Calu3 (cell line): ENCODE measurements around the gene GABPA. TPM values are rescaled to one million over a fixed set of nuclear protein-coding genes. Genes with fewer than 3 reads are reported as not detected.
A peak's percentile ranks its signal among the peaks of the same experiment; 100 is the strongest.

Experiments used
- BruUV-seq: library from RNA; stranded (reverse); fragments of 400-500 nt; replicated peaks from 2 replicates; lab custom pipeline; 2021; lab: Mats Ljungman, UMichigan
- CTCF ChIA-PET: fragments of 300-600 bp; sonication (Branson Sonifier 250); formaldehyde crosslinking; loops from one replicate; lab custom pipeline; 2022; ENCODE audit warnings: antibody characterized with exemption; lab: Charles Lee
- DNase-seq: peaks from one replicate; pipeline ENCODE4 v3.0.0; 2022
- H3K27ac Mint-ChIP-seq: one replicate; pipeline ENCODE4 v1.8.0; 2022; ENCODE audit warnings: mixed read lengths; ENCODE audit not compliant: unreplicated experiment
- H3K27me3 Mint-ChIP-seq: one replicate; pipeline ENCODE4 v1.8.0; 2022; ENCODE audit warnings: mixed read lengths; ENCODE audit not compliant: unreplicated experiment
- H3K36me3 Mint-ChIP-seq: one replicate; pipeline ENCODE4 v1.8.0; 2022; ENCODE audit warnings: mild to moderate bottlenecking, moderate library complexity, mixed read lengths; ENCODE audit not compliant: insufficient read depth, unreplicated experiment
- H3K4me1 Mint-ChIP-seq: one replicate; pipeline ENCODE4 v1.8.0; 2022; ENCODE audit warnings: mild to moderate bottlenecking, low read depth, mixed read lengths; ENCODE audit not compliant: unreplicated experiment
- H3K4me3 Mint-ChIP-seq: one replicate; pipeline ENCODE4 v1.8.0; 2022; ENCODE audit warnings: mild to moderate bottlenecking, low read depth, moderate library complexity, mixed read lengths; ENCODE audit not compliant: unreplicated experiment
- H3K9me3 Mint-ChIP-seq: one replicate; pipeline ENCODE4 v1.8.0; 2022; ENCODE audit warnings: low read depth, mixed read lengths; ENCODE audit not compliant: unreplicated experiment
- CTCF ChIP-seq: fragments of 200-600 bp; IDR thresholded peaks from one replicate; pipeline ENCODE4 v1.8.0; 2022; ENCODE audit warnings: antibody characterized with exemption; ENCODE audit not compliant: unreplicated experiment
- intact Hi-C: fragments of 100-400 bp; cut with micrococcal nuclease; formaldehyde crosslinking; loops from one replicate; pipeline ENCODE4 v1.10.0; 2022; ENCODE audit not compliant: unreplicated experiment
- total RNA-seq: library from RNA; stranded (reverse); gene quantifications from 2 replicates; pipeline ENCODE4 v1.2.3, GENCODE V29; 2022

GABPA gene
- total RNA-seq, 1 experiment from 2014 or later: 10.3 TPM

DNA sequence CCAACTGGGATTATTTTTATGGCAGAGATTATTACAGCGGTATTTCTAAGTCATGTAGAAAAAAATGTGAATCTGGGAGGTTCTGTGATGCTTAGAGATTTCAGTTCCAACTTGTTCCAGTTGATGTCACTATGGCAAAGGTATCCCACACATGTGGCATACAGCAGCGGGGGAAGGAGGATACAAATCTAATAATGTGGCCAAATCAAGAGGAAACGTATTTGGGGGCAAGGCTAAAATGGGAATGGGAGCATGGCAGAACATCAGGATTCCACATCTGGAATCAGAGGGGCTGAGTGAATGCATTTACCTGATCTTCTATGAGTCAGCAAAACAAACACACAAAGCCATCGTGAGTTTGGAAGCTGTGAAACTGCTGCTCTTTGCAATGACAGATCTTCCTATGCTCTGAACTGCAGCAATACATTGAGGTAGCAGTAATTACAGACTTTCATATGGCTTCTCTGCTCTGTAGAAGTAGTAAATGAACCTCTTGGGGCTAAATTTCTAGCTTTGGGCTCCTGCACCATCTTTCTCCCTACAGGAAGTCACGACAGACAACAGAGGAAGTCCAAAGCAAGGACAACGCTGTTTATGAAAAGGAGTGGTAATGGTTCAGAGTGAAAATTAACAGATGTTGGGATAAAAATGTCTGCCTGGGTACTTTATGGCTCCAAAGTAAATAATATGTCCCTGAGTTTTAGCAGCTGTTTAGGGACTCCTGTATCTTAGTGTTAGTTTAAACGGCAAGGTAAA is 55.5 kb downstream of the GABPA start:
- CTCF ChIA-PET: interaction anchor here (1.1 kb wide), 1 partner anchor 9 kb away, joined by 3 read pairs; no protein-coding TSS in a partner anchor
- intact Hi-C loops: loop anchor here (5.0 kb wide), 1 partner anchor 72 kb away; no protein-coding TSS in a partner anchor
- H3K4me1 Mint-ChIP-seq: no peaks in the 10 kb centered on the region

DNA sequence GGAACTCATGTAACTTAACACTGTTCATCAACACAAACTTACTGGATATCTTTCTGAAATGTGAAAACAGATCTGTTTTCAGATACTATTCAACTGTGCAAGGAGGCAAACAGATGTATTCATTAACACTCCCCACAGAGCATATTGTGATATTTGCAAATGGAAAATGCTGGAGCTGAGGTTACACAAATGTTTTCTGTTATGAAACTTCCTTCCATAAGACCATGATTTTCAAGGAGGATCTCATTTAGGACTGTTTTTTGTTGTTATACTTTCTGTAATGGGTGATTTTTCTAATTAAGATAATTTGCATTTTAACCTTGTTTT is 56.1 kb downstream of the GABPA start:
- H3K4me3 Mint-ChIP-seq: peak overlapping the region; percentile 68
- no peaks in the 10 kb centered on the region for H3K9me3 Mint-ChIP-seq
- H3K36me3 Mint-ChIP-seq: no peaks in the 10 kb centered on the region
- no peaks in the 10 kb centered on the region for H3K4me1 Mint-ChIP-seq
- H3K27me3 Mint-ChIP-seq: no peaks in the 10 kb centered on the region
- H3K27ac Mint-ChIP-seq: no peak overlapping the region
- CTCF ChIA-PET: interaction anchor here (0.6 to 1.1 kb wide), 2 partner anchors 8 to 111 kb away, joined by 3 read pairs; no protein-coding TSS in a partner anchor
- TF ChIP-seq CTCF: no peak
- intact Hi-C loops: loop anchor here (5.0 kb wide), 1 partner anchor 71 kb away; no protein-coding TSS in a partner anchor
- BruUV-seq: no TSS peak
- no peak for DNase-seq

More for the DNA sequence above, 55.5 kb downstream of the GABPA start:
- DNase-seq: peak; percentile 21
- no peak for TF ChIP-seq CTCF
- no TSS peak for BruUV-seq
- H3K4me3 Mint-ChIP-seq: peak overlapping the region; percentile 68
- H3K27ac Mint-ChIP-seq: peak overlapping the region; percentile 71
- H3K36me3 Mint-ChIP-seq: no peaks in the 10 kb centered on the region
- H3K27me3 Mint-ChIP-seq: peaks cover 3% of the 10 kb centered on the region
- H3K9me3 Mint-ChIP-seq: no peaks in the 10 kb centered on the region

DNA sequence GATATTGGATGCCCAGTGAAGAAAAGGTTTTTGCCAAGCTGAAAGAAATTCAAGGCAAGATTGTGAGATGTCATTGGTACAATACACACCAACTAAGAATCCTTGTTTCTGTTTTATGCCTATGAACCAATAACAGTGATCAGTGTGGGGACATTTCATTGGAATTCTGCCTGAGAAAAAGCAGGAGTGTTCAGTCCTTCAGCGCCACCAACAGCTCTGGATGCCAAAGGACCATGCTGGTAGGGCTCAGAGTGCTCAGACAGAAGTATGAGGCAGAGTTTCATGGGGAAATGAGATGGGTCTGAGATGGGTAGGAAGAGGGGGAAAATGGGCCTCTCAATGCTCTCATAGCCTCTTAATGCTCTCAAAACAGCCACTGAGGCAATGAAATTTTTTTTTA is 56.5 kb downstream of the GABPA start:
- BruUV-seq: no TSS peak
- no peak overlapping the region for H3K4me3 Mint-ChIP-seq
- H3K36me3 Mint-ChIP-seq: no peaks in the 10 kb centered on the region
- no peaks in the 10 kb centered on the region for H3K9me3 Mint-ChIP-seq
- no peak for DNase-seq
- H3K4me1 Mint-ChIP-seq: no peaks in the 10 kb centered on the region
- no peak for TF ChIP-seq CTCF
- H3K27ac Mint-ChIP-seq: no peak overlapping the region
- no peaks in the 10 kb centered on the region for H3K27me3 Mint-ChIP-seq
- intact Hi-C loops: loop anchor here (5.0 kb wide), 1 partner anchor 71 kb away; no protein-coding TSS in a partner anchor
- CTCF ChIA-PET: interaction anchor here (0.6 to 1.1 kb wide), 2 partner anchors 8 to 110 kb away, joined by 3 read pairs; no protein-coding TSS in a partner anchor

DNA sequence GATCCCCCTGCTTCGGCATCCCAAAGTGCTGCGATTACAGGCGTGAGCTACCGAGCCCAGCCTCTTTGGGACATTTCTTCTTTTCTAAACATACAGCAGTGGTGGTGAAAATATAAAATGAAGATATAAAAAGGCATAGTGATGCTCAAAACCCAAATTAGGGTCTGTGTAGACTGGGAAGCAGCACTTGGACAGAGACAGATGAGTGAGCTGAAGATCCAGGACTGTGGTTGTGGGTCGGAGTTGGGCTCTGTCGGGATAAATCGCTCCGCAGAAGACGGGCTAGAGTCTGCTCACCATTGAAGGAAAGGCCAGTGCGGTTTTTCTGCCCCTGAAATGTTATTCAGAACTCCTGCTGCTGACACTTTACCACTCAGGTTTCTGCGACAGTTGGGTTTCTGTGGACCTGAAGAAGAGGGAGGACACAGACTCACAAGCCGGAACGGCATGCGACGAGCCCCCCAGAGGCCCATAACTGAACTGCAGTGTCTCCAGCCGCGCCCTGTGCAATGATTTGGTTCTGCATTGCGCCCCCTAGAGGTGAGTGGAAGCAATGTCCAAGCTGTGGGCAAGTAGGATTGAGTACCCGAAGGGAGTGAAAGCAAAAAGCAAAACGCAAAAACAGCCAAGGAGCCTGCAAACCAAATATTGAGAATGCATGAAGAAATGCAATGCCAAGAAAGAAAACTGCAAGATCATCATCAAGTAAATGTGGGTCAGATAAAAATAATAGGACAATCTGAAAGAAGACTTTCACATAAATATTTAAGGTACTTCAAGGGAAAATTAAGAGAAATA is 66.6 kb downstream of the GABPA start:
- DNase-seq: peak; percentile 84
- intact Hi-C loops: no loop called here
- TF ChIP-seq CTCF: peak; percentile 86
- CTCF ChIA-PET: interaction anchor here (0.5 to 0.7 kb wide), 2 partner anchors 427 to 1125 kb away, joined by 3 to 4 read pairs; no protein-coding TSS in a partner anchor
- Mint-ChIP-seq H3K4me3 (peak overlapping the region; percentile 29), H3K4me1 (peaks cover 8% of the 10 kb centered on the region), H3K9me3 (no peaks in the 10 kb centered on the region), H3K27ac (no peak overlapping the region), H3K27me3 (no peaks in the 10 kb centered on the region), H3K36me3 (no peaks in the 10 kb centered on the region)
- BruUV-seq: no TSS peak
